Measurements from ENCODE around the gene PCDH12.

Gene PCDH12

DNA sequence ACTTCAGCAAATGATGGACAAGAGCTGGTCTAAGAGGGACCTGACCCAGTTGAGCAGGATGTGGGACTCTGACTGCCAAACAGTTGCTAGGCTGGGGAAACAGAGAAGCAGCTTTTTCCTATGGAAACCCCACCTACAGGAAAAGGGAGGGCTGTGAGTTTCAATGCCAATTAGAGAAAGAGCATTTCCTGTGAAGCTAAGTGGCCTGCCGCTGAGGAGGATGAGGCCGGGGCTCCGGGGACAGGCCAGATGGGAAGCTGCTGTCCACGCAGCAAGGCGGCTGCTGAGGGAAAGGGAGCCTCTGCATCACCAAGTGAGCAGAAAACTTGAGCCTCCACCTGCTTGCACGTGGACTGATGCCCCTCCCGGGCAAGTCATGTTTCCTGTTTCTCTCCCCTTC is at the start of gene PCDH12:
TSS of gene PCDH12 (minus strand) at position 90 of the 400 bp plus-strand sequence. CDS start 351 bp downstream, outside the sequence.
- Mint-ChIP-seq H3K4me3 (no peak within 1 kb of the TSS), H3K27ac (no peak within 1 kb of the TSS), H3K9me3 (no peaks in the 10 kb centered on the region), H3K4me1 (peaks cover 29% of the 10 kb centered on the region), H3K27me3 (peaks cover 9% of the 10 kb centered on the region), H3K36me3 (no peaks in the 10 kb centered on the region)
- ATAC-seq = no peak

DNA sequence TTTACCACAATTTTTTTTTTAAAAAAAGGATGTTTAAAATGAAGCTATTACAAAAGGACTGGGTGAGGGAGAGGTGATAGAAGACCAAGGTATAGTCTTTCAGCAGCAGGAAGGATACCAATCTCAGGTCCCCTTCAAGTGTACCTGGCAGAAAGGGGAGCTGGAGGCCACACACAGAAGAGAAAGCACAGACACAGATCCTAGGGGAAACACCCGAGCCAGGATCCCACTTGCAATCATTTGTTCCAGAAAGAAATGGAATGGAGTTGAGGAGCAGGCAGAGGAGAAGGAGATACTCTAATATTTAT is 49.2 kb upstream of the PCDH12 start:
- Mint-ChIP-seq H3K36me3 (peaks cover 54% of the 10 kb centered on the region), H3K4me1 (peaks cover 29% of the 10 kb centered on the region), H3K27ac (peak overlapping the region; percentile 70)

GRCh38 chr5:142006363-142007236 is 48.6 kb upstream of the PCDH12 start:
- no peaks in the 10 kb centered on the region for H3K9me3 Mint-ChIP-seq
- H3K4me3 Mint-ChIP-seq = no peak overlapping the region
- H3K27me3 Mint-ChIP-seq = no peaks in the 10 kb centered on the region
- peaks cover 56% of the 10 kb centered on the region for H3K36me3 Mint-ChIP-seq
- peaks cover 23% of the 10 kb centered on the region for H3K4me1 Mint-ChIP-seq
- ATAC-seq = peak; percentile 69
- peak overlapping the region; percentile 70 for H3K27ac Mint-ChIP-seq

More for the DNA sequence above, 49.2 kb upstream of the PCDH12 start:
- Mint-ChIP-seq H3K9me3 (no peaks in the 10 kb centered on the region), H3K27me3 (no peaks in the 10 kb centered on the region), H3K4me3 (no peak overlapping the region)
- ATAC-seq = no peak

- Mint-ChIP-seq H3K9me3 (no peaks in the 10 kb centered on the region), H3K27me3 (no peaks in the 10 kb centered on the region), H3K4me3 (no peak overlapping the region), H3K4me1 (peaks cover 30% of the 10 kb centered on the region), H3K27ac (no peak overlapping the region), H3K36me3 (peaks cover 61% of the 10 kb centered on the region)
- no peak for ATAC-seq
Observed at GRCh38 chr5:142003266-142003800, 45.3 kb upstream of the PCDH12 start.

- Mint-ChIP-seq H3K4me3 (no peak overlapping the region), H3K36me3 (peaks cover 58% of the 10 kb centered on the region), H3K9me3 (no peaks in the 10 kb centered on the region), H3K27me3 (no peaks in the 10 kb centered on the region), H3K27ac (peak overlapping the region; percentile 27), H3K4me1 (peaks cover 8% of the 10 kb centered on the region)
- ATAC-seq = peak; percentile 59
Observed at GRCh38 chr5:142000704-142001484, 42.9 kb upstream of the PCDH12 start.

GRCh38 chr5:142000173-142000572 is 42.2 kb upstream of the PCDH12 start:
- Mint-ChIP-seq H3K36me3 (peaks cover 56% of the 10 kb centered on the region), H3K27ac (peak overlapping the region; percentile 27), H3K4me1 (peaks cover 7% of the 10 kb centered on the region), H3K27me3 (no peaks in the 10 kb centered on the region), H3K4me3 (no peak overlapping the region), H3K9me3 (no peaks in the 10 kb centered on the region)
- no peak for ATAC-seq

DNA sequence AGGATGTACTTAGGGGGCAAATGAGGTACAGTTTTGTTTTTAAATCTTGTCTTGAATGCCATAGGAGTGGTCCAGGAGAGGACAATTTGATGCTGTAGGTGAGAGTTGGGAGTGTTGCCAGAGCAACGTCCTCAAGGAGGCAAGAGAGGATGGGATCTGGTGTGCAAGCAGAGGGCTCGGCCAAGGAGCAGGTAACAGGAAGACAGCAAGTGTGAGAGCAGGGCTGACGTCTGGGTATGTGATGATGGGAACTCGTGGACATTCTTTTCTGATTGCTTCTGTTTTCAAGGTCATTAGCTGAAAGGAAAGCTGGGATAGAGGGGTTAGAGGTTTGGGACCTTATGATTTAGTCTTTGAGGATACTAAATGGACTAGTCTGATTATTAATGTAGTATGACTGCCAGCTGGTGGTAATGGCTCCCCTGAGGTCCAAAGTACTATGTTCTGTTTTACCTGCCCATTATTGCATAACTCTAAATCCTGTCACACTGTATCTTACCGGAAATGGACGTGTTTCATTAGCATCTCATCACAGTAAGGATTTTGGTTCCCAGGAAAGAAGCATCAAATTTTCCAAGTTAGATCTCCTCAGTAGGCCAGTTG is 39.5 kb upstream of the PCDH12 start:
- Mint-ChIP-seq H3K36me3 (peaks cover 60% of the 10 kb centered on the region), H3K9me3 (no peaks in the 10 kb centered on the region), H3K4me3 (no peak overlapping the region), H3K27ac (no peak overlapping the region), H3K27me3 (no peaks in the 10 kb centered on the region), H3K4me1 (peaks cover 14% of the 10 kb centered on the region)
- no peak for ATAC-seq

GRCh38 chr5:141995656-141996055 is 37.7 kb upstream of the PCDH12 start:
- peaks cover 10% of the 10 kb centered on the region for H3K4me1 Mint-ChIP-seq
- no peaks in the 10 kb centered on the region for H3K27me3 Mint-ChIP-seq
- H3K4me3 Mint-ChIP-seq = no peak overlapping the region
- no peak overlapping the region for H3K27ac Mint-ChIP-seq
- ATAC-seq = no peak
- H3K36me3 Mint-ChIP-seq = peaks cover 51% of the 10 kb centered on the region
- no peaks in the 10 kb centered on the region for H3K9me3 Mint-ChIP-seq

GRCh38 chr5:141994511-141995136 is 36.6 kb upstream of the PCDH12 start:
- no peak for ATAC-seq
- Mint-ChIP-seq H3K27me3 (no peaks in the 10 kb centered on the region), H3K36me3 (peaks cover 46% of the 10 kb centered on the region), H3K4me3 (no peak overlapping the region), H3K9me3 (no peaks in the 10 kb centered on the region), H3K27ac (no peak overlapping the region), H3K4me1 (peaks cover 7% of the 10 kb centered on the region)

DNA sequence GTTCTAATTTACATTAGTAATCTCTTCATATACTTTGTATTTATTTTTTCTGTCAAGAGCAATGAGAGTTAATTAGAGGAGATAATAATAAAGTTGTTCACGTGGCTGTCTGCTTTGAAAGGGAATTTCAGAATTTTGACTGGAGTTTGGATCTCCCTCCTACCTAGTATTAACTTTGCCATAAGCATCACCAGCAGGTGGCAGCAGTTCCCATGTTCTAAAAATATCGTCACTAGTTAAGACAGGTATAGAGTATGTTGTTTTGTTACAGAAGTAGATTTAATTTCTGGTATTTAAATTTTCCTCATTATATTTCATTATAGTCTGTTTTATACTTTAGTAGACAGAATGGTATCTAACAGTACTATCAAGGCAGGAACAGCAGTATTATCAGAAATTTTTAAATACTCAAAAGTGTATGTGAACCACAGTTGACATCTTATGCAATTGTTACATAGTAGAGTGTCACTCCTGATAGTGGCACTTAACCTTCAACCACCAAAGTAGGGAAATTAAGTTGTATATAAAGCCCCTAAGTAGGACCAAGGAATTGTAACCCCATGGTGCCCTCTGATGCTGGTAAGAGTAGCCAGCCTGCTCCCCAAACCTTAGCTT is 34.5 kb upstream of the PCDH12 start:
- H3K4me3 Mint-ChIP-seq = no peak overlapping the region
- no peak overlapping the region for H3K27ac Mint-ChIP-seq
- ATAC-seq = peak; percentile 50
- peaks cover 7% of the 10 kb centered on the region for H3K4me1 Mint-ChIP-seq
- no peaks in the 10 kb centered on the region for H3K27me3 Mint-ChIP-seq
- no peaks in the 10 kb centered on the region for H3K9me3 Mint-ChIP-seq
- peaks cover 33% of the 10 kb centered on the region for H3K36me3 Mint-ChIP-seq

DNA sequence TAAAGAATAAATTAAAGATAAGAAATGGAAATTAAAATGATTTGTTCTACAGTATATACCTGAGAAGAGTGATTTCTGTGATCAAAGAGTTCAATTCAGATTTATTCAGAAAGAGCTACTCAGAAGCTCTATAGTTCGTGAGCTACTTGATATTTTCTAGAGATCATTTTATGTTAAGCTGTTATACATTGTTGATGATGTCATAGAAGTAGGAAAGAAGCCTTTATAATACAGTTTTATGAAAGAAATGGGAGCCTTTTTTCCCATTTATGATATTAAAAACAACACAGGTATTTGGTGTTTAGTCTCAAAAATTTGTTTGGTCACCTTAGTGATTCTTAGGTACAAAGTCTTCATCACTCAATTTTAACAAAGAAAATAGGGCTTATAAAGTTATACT is 31.7 kb upstream of the PCDH12 start:
- H3K27me3 Mint-ChIP-seq = no peaks in the 10 kb centered on the region

GRCh38 chr5:141986072-141986471 is 28.1 kb upstream of the PCDH12 start:
- no peaks in the 10 kb centered on the region for H3K9me3 Mint-ChIP-seq
- peaks cover 37% of the 10 kb centered on the region for H3K36me3 Mint-ChIP-seq
- no peaks in the 10 kb centered on the region for H3K27me3 Mint-ChIP-seq
- H3K4me3 Mint-ChIP-seq = no peak overlapping the region
- ATAC-seq = no peak
- H3K27ac Mint-ChIP-seq = no peak overlapping the region
- no peaks in the 10 kb centered on the region for H3K4me1 Mint-ChIP-seq

More for the DNA sequence above, 31.7 kb upstream of the PCDH12 start:
- Mint-ChIP-seq H3K9me3 (no peaks in the 10 kb centered on the region), H3K27ac (no peak overlapping the region), H3K4me1 (peaks cover 7% of the 10 kb centered on the region), H3K4me3 (no peak overlapping the region), H3K36me3 (peaks cover 33% of the 10 kb centered on the region)
- no peak for ATAC-seq

GRCh38 chr5:141982626-141983025 is 24.6 kb upstream of the PCDH12 start:
- no peak overlapping the region for H3K27ac Mint-ChIP-seq
- H3K9me3 Mint-ChIP-seq = no peaks in the 10 kb centered on the region
- peaks cover 53% of the 10 kb centered on the region for H3K36me3 Mint-ChIP-seq

DNA sequence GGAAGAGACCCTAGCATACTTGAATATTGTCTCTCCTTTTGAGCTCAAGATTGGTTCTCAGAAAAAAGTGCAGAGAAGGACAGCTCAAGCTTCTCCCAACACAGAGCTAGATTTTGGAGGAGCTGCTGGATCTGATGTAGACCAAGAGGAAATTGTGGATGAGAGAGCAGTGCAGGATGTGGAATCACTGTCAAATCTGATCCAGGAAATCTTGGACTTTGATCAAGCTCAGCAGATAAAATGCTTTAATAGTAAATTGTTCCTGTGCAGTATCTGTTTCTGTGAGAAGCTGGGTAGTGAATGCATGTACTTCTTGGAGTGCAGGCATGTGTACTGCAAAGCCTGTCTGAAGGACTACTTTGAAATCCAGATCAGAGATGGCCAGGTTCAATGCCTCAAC is 20.4 kb upstream of the PCDH12 start:
- H3K27ac Mint-ChIP-seq = no peak overlapping the region
- H3K4me1 Mint-ChIP-seq = no peaks in the 10 kb centered on the region
- H3K36me3 Mint-ChIP-seq = peaks cover 61% of the 10 kb centered on the region
- no peaks in the 10 kb centered on the region for H3K9me3 Mint-ChIP-seq
- no peaks in the 10 kb centered on the region for H3K27me3 Mint-ChIP-seq
- no peak overlapping the region for H3K4me3 Mint-ChIP-seq
- ATAC-seq = no peak

More at GRCh38 chr5:141982626-141983025, 24.6 kb upstream of the PCDH12 start:
- Mint-ChIP-seq H3K4me3 (no peak overlapping the region), H3K4me1 (no peaks in the 10 kb centered on the region), H3K27me3 (no peaks in the 10 kb centered on the region)
- ATAC-seq = no peak
